DND-41 (cell line): ENCODE measurements around the gene ZBTB42.

ENCODE experiments used
- ATAC-seq: fragments of 200-7000 bp; cut with Tn5 transposase; 3 replicates; pipeline ENCODE4 v1.9.1; 2021; ENCODE audit warnings: low read depth; ENCODE audit not compliant: insufficient read depth
- DNase-seq: peaks from one replicate; pipeline ENCODE4 v3.0.0-alpha.2; 2020
- H2AFZ ChIP-seq: 2 replicates; pipeline ENCODE4 v1.6.0; 2012; ENCODE audit warnings: low read depth, low read length
- H3K27ac ChIP-seq: 2 replicates; pipeline ENCODE4 v1.5.1; 2012; ENCODE audit warnings: low read length, inconsistent platforms
- H3K27me3 ChIP-seq: fragments of 200-600 bp; sonication (generic); 2 replicates; pipeline ENCODE4 v1.6.0; 2012; ENCODE audit warnings: low read length, mild to moderate bottlenecking, inconsistent platforms; ENCODE audit not compliant: insufficient read depth, poor library complexity
- H3K36me3 ChIP-seq: 2 replicates; pipeline ENCODE4 v1.5.1; 2012; ENCODE audit warnings: low read length, inconsistent platforms; ENCODE audit not compliant: insufficient read depth
- H3K4me1 ChIP-seq: 2 replicates; pipeline ENCODE4 v1.5.1; 2012; ENCODE audit warnings: mild to moderate bottlenecking, low read length; ENCODE audit not compliant: insufficient read depth
- H3K4me2 ChIP-seq: 2 replicates; pipeline ENCODE4 v1.6.0; 2012; ENCODE audit warnings: mild to moderate bottlenecking, moderate library complexity, low read length, inconsistent platforms; ENCODE audit not compliant: insufficient read depth
- H3K4me3 ChIP-seq, 2 experiments: fragments of 200-600 bp in 1 of 2; shearing (Covaris generic) in 1 of 2; 2 replicates each; pipeline ENCODE4 v1.5.1; 2012 to 2016; ENCODE audit warnings: inconsistent platforms in 2 of 2, low read length in 2 of 2, mild to moderate bottlenecking in 2 of 2, low read depth in 1 of 2, moderate library complexity in 1 of 2
- H3K79me2 ChIP-seq: 2 replicates; pipeline ENCODE4 v1.6.0; 2012; ENCODE audit warnings: low read length, inconsistent platforms; ENCODE audit not compliant: insufficient read depth
- H3K9ac ChIP-seq: 2 replicates; pipeline ENCODE4 v1.6.0; 2012; ENCODE audit warnings: low read depth, mild to moderate bottlenecking, inconsistent platforms, low read length, moderate library complexity
- H3K9me3 ChIP-seq: 2 replicates; pipeline ENCODE4 v1.5.1; 2012; ENCODE audit warnings: low read length, moderate library complexity, mild to moderate bottlenecking, inconsistent platforms; ENCODE audit not compliant: insufficient read depth, severe bottlenecking
- H4K20me1 ChIP-seq: 2 replicates; pipeline ENCODE4 v1.6.0; 2012; ENCODE audit warnings: low read length; ENCODE audit not compliant: insufficient read depth
- CTCF ChIP-seq: IDR thresholded peaks from 2 replicates; pipeline ENCODE4 v1.5.1; 2012; ENCODE audit warnings: borderline replicate concordance, low read length, moderate library complexity, mild to moderate bottlenecking; ENCODE audit not compliant: poor library complexity, severe bottlenecking; ENCODE audit errors: extremely low read depth
- EZH2 ChIP-seq: IDR thresholded peaks from 3 replicates; pipeline ENCODE4 v1.6.1; 2012; ENCODE audit warnings: borderline replicate concordance, low read depth, mild to moderate bottlenecking, moderate library complexity, low read length, inconsistent platforms; ENCODE audit not compliant: severe bottlenecking

The ZBTB42 gene

GRCh38 chr14:104787736-104788135 is 13.2 kb upstream of the ZBTB42 start:
- TF ChIP-seq EZH2, result no peak
- no peak for TF ChIP-seq CTCF
- Histone ChIP-seq H3K4me2 (no peak overlapping the region), H3K9me3 (no peaks in the 10 kb centered on the region), H3K27ac (no peak overlapping the region), H2AFZ (no peak overlapping the region), H3K27me3 (no peaks in the 10 kb centered on the region), H3K36me3 (peaks cover 94% of the 10 kb centered on the region), H3K9ac (0 out of 2 replicates have a peak overlapping the region, but pooled peaks have one; percentile 0), H3K79me2 (peaks cover 94% of the 10 kb centered on the region), H3K4me3 (no peak overlapping the region), H4K20me1 (peaks cover 96% of the 10 kb centered on the region), H3K4me1 (peaks cover 15% of the 10 kb centered on the region)
- DNase-seq (no peak), ATAC-seq (no peak)

- Histone ChIP-seq H3K4me3 (no peak overlapping the region), H4K20me1 (peaks cover 98% of the 10 kb centered on the region), H3K79me2 (peaks cover 96% of the 10 kb centered on the region), H3K9me3 (no peaks in the 10 kb centered on the region), H3K4me1 (peaks cover 21% of the 10 kb centered on the region), H3K27ac (no peak overlapping the region), H3K4me2 (no peak overlapping the region), H3K36me3 (peaks cover 96% of the 10 kb centered on the region), H3K9ac (0 out of 2 replicates have a peak overlapping the region, but pooled peaks have one; percentile 0), H2AFZ (no peak overlapping the region), H3K27me3 (no peaks in the 10 kb centered on the region)
- TF ChIP-seq EZH2 (no peak), CTCF (no peak)
- ATAC-seq (no peak), DNase-seq (no peak)
These were observed 12.6 kb upstream of the ZBTB42 start for GRCh38 chr14:104788161-104788818.

GRCh38 chr14:104788873-104789663 is 11.8 kb upstream of the ZBTB42 start:
- Histone ChIP-seq H2AFZ (no peak overlapping the region), H3K27ac (no peak overlapping the region), H4K20me1 (peaks cover 98% of the 10 kb centered on the region), H3K36me3 (peaks cover 92% of the 10 kb centered on the region), H3K4me1 (peaks cover 29% of the 10 kb centered on the region), H3K9ac (0 out of 2 replicates have a peak overlapping the region, but pooled peaks have one; percentile 0), H3K4me2 (no peak overlapping the region), H3K27me3 (no peaks in the 10 kb centered on the region), H3K4me3 (no peak overlapping the region), H3K9me3 (no peaks in the 10 kb centered on the region), H3K79me2 (peaks cover 98% of the 10 kb centered on the region)
- TF ChIP-seq CTCF (no peak), EZH2 (no peak)
- no peak for DNase-seq
- ATAC-seq, result no peak
